Measurements from ENCODE around the gene SNX5. TPM values are rescaled to one million over a fixed set of nuclear protein-coding genes. Genes with fewer than 3 reads are reported as not detected.

SNX5 gene
- total and polyA plus RNA-seq, 4 experiments from 2014 or later = 81.5 to 96.5 (median 88.9) TPM

DNA sequence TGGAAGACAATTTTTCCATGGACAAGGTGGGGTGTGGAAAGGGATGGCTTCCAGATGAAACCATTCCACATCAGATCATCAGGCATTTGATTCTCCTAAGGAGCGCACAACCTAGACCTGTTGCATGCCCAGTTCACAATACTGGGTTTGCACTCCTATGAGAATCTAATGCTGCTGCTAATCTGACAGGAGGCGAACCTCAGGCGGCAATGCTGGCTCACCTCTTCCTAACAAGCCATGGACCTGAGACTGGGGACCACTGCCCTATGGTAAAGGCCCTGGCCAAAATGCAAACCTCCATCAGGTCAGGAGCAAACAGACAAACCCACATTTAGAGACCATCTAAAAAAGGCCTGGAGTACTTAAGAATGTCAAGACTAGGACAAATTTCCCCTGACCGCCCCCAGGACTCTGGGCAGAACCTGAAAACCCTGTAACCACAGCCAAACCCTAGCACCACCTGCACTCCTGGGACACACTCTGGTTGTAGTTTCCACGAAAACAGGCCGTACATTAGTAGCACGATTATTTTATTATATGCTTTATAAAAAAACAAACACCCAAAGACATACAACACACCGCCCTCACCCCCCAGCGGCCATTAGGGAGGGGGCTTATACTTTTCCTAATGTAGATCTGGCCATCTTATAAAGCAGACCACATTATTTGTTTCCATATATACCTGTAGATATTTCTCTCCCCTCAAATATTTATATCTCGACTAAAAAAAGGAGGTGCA is 27.3 kb downstream of the SNX5 start:
- POLR2A ChIA-PET (ENCODE audit: partially characterized antibody) = no interaction called here
- Mint-ChIP-seq H3K4me3 (no peak overlapping the region), H3K27me3 (no peaks in the 10 kb centered on the region), H3K36me3 (peaks cover 31 to 51% of the 10 kb centered on the region in 2 donors), H3K27ac (peak overlapping the region in 2 of 7 donors; percentile 10 to 54), H3K9me3 (no peaks in the 10 kb centered on the region), H3K4me1 (peaks cover 4 to 14% (median 13%) of the 10 kb centered on the region in 4 donors)
- peaks cover 27% of the 10 kb centered on the region for H3K36me3 ChIP-seq (ENCODE audit: insufficient read depth, low read length)
- no peak overlapping the region for H3K27ac ChIP-seq (ENCODE audit: low read depth, low read length)
- H3K4me1 ChIP-seq (ENCODE audit: insufficient read depth, low read length) = peaks cover 13% of the 10 kb centered on the region
- CTCF ChIA-PET (ENCODE audit: partially characterized antibody) = interaction anchor here (1.1 kb wide), 1 partner anchor 18 kb away, joined by 3 read pairs; no protein-coding TSS in a partner anchor
- no peaks in the 10 kb centered on the region for H3K27me3 ChIP-seq (ENCODE audit: insufficient read depth, low read length)
- H3K4me3 ChIP-seq (ENCODE audit: low read length in 2 of 2) = no peak overlapping the region
- intact Hi-C loops (cut with micrococcal nuclease) = no loop called here
- DNase-seq = no peak
- H3K9me3 ChIP-seq (ENCODE audit: control insufficient read depth in 1 of 2, low read length in 2 of 2) = no peaks in the 10 kb centered on the region

DNA sequence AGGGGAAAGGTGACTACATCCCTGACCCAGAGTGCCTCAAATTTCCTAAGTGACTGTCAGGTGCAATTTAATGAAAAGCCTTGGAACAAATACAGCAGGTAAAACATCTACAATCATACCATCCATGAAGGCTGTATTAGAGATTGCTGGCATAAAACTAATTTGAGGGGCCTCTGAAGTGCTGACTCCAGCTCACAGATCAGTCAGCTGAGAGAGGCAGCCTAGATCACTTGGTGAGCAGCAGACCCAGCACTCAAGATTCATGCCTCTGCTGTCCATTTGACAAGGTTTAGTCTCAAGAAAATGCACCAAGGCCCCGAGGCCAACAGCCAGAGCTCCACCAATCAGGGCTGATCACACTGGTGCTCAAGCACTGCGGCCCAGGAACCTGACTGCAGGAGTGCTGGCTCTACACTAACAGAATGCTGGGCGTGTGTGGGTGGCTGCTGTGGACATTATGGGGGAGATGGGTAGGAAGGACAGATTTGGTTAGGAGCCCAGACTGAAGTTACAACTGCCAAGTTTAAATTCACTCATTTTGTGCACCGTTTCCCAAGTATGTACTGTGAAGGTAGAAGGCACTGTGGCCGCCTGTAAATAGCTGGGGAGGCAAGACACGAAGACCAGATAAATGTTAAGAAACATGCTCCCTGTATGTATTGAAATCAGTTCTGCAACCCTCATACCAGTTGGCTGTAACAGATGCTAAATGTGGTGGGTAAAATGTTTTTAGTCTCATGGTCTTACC is 28.2 kb downstream of the SNX5 start:
- H3K9me3 ChIP-seq (ENCODE audit: control insufficient read depth in 1 of 2, low read length in 2 of 2) = no peaks in the 10 kb centered on the region
- CTCF ChIA-PET (ENCODE audit: partially characterized antibody) = interaction anchor here (1.1 to 3.1 kb wide), 4 partner anchors 8 to 291 kb away, joined by 3 to 19 read pairs (median 6); no protein-coding TSS in a partner anchor
- no peaks in the 10 kb centered on the region for H3K27me3 Mint-ChIP-seq
- no peak overlapping the region for H3K4me3 Mint-ChIP-seq
- intact Hi-C loops (cut with micrococcal nuclease) = no loop called here
- H3K4me1 ChIP-seq (ENCODE audit: insufficient read depth, low read length) = peaks cover 13% of the 10 kb centered on the region
- H3K27ac Mint-ChIP-seq = peak overlapping the region in 4 of 7 donors; percentile 12 to 83 (median 66)
- POLR2A ChIA-PET (ENCODE audit: partially characterized antibody) = interaction anchor here (3.9 kb wide), 1 partner anchor 26 kb away, joined by 20 read pairs; no protein-coding TSS in a partner anchor
- DNase-seq = no peak
- no peak overlapping the region for H3K27ac ChIP-seq (ENCODE audit: low read depth, low read length)
- no peaks in the 10 kb centered on the region for H3K27me3 ChIP-seq (ENCODE audit: insufficient read depth, low read length)
- H3K9me3 Mint-ChIP-seq = no peaks in the 10 kb centered on the region
- peaks cover 18% of the 10 kb centered on the region for H3K36me3 ChIP-seq (ENCODE audit: insufficient read depth, low read length)
- H3K36me3 Mint-ChIP-seq = peaks cover 26 to 42% of the 10 kb centered on the region in 2 donors
- H3K4me1 Mint-ChIP-seq = peaks cover 4 to 14% (median 13%) of the 10 kb centered on the region in 4 donors
- no peak overlapping the region for H3K4me3 ChIP-seq (ENCODE audit: low read length in 2 of 2)

DNA sequence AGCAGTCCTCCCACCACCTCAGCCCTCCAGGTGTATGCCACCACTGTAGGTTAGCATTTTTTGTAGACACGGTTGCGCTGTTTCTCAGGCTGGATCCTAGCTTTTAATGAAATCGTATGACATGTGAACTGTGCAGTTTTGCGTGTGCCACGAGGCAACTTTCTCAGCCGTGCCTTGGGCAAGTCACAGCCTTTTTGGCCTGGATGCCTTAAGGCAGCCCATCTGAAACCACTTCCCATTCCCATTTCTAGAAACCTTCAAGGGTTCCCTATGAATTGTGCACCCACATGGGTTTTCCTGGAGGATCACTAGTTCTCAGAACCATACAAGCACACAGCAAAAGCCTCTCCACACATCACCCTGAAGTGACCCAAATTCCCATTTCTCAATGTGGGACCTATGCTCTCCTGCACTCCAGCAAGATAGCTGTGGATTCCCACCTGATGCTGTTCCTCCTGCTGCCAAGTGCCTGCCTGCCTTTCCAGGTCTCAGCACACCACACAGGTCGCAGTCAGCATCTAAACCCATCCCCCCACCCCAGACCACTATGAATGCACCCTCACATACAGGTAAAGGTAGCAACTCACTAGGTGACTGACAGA is 28.9 kb downstream of the SNX5 start:
- Histone ChIP-seq H3K4me3 (ENCODE audit: low read length in 2 of 2) (no peak overlapping the region), H3K9me3 (ENCODE audit: control insufficient read depth in 1 of 2, low read length in 2 of 2) (no peaks in the 10 kb centered on the region), H3K36me3 (ENCODE audit: insufficient read depth, low read length) (peaks cover 12% of the 10 kb centered on the region), H3K27me3 (ENCODE audit: insufficient read depth, low read length) (no peaks in the 10 kb centered on the region), H3K27ac (ENCODE audit: low read depth, low read length) (no peak overlapping the region), H3K4me1 (ENCODE audit: insufficient read depth, low read length) (peaks cover 13% of the 10 kb centered on the region)
- intact Hi-C loops (cut with micrococcal nuclease) = loop anchor here (1.0 to 2.0 kb wide), 3 partner anchors 29 to 434 kb away; partner anchors contain the start of genes MGME1, RRBP1 and SNX5
- peak overlapping the region in 3 of 8 donors; percentile 31 to 62 (median 57) for H3K4me3 Mint-ChIP-seq
- CTCF ChIA-PET (ENCODE audit: partially characterized antibody) = interaction anchor here (1.0 to 5.0 kb wide), 17 partner anchors 9 to 439 kb away, joined by 3 to 51 read pairs (median 5); partner anchors contain the start of genes RRBP1 and SNX5
- DNase-seq = no peak
- H3K9me3 Mint-ChIP-seq = no peaks in the 10 kb centered on the region
- peak overlapping the region in 4 of 7 donors; percentile 22 to 83 (median 37) for H3K27ac Mint-ChIP-seq
- POLR2A ChIA-PET (ENCODE audit: partially characterized antibody) = interaction anchor here (1.1 to 3.9 kb wide), 5 partner anchors 22 to 435 kb away, joined by 3 to 20 read pairs (median 4); no protein-coding TSS in a partner anchor
- H3K4me1 Mint-ChIP-seq = peaks cover 4 to 14% (median 11%) of the 10 kb centered on the region in 4 donors
- H3K27me3 Mint-ChIP-seq = no peaks in the 10 kb centered on the region
- peaks cover 21 to 35% of the 10 kb centered on the region in 2 donors for H3K36me3 Mint-ChIP-seq

DNA sequence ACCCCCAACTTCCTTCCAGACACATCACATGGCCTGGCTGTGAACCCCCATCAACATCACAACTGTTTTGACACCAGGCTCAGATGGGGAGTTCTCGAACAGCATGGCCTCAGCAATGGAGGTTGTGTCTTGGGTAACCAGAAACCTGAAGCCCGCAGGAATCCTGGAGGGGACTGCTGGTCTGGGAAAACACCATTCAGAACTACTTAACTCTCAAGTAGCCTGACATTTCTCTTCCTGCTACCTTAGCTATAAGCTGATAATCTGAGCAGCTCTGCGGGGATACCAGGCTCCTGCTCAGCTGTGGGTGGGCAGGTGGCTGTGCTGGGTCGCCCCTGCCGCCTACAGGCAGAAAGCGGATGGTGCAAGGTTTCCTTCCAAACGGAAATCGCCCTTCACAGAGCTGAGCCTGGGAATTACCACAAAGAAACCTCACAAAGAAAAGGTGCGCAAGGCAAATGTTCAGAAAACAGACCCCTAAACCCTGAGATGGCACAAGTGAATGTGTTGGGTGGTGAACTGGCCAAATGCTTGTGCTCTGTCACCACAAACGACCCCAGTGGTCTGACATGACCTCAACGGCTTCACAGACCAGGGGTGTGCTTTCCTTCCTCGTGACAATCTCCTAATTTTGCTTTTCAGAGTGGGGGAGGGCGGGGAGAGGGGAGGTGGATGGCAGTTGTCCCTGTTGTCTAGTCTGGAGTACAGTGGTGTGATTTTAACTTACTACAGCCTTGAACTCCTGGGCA is 29.5 kb downstream of the SNX5 start:
- no peaks in the 10 kb centered on the region for H3K9me3 Mint-ChIP-seq
- H3K4me1 Mint-ChIP-seq = peaks cover 4 to 14% (median 11%) of the 10 kb centered on the region in 4 donors
- POLR2A ChIA-PET (ENCODE audit: partially characterized antibody) = interaction anchor here (0.9 to 3.9 kb wide), 7 partner anchors 23 to 434 kb away, joined by 3 to 20 read pairs (median 4); partner anchors contain the start of genes MGME1 and SNX5

DNA sequence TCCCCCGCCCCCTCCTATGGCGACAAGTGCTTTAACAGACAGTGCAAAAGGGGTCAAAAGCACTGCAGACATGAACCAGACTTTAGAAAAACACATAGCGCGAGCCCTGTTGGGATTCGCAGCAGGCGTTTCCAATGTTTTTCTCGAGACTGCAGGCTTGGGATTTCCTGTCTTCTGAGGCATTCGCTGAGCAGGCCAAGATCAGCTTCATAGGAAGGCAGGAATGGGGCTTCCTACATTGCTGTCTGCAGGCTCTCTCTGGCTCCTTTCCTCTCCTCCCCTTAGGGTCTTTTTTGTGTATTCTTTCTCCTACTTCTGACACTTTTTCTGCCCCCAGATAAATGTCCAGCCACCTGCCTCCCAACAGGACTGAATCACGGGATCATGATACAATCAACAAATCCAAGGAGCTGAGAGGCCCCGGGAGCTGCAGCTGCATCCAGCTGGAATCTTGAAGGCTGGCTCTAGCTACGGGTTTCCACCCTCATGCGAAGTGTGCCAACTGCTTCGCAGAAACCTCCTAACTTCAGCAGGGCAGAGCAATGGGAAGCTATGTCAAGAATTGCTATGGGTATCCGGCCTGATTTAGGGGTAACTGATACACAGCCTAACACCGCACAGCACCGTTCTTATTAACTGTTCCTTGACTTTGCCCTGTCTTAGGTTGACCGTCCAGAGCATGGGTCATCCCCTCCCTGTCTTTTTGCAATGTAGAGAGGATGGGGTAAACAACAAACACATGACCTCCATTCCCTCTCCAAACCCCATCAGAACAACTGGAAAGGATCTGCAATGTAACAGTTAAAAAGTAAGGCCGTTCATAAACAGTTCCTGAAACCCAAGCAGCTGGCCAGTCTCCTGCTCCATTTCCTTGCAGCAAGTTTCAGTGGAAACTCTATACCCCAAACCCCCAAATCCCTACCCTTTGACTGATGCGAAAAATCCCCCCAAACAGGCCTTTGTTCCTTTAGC is 31.5 kb downstream of the SNX5 start:
- intact Hi-C loops (cut with micrococcal nuclease) = no loop called here
- peaks cover 0 to 2% of the 10 kb centered on the region in 2 donors for H3K27me3 Mint-ChIP-seq
- POLR2A ChIA-PET (ENCODE audit: partially characterized antibody) = interaction anchor here (3.9 kb wide), 1 partner anchor 29 kb away, joined by 20 read pairs; no protein-coding TSS in a partner anchor
- no peak for DNase-seq
- Histone ChIP-seq H3K4me1 (ENCODE audit: insufficient read depth, low read length) (peaks cover 13% of the 10 kb centered on the region), H3K4me3 (ENCODE audit: low read length in 2 of 2) (no peak overlapping the region), H3K27ac (ENCODE audit: low read depth, low read length) (no peak overlapping the region), H3K27me3 (ENCODE audit: insufficient read depth, low read length) (no peaks in the 10 kb centered on the region), H3K9me3 (ENCODE audit: control insufficient read depth in 1 of 2, low read length in 2 of 2) (no peaks in the 10 kb centered on the region), H3K36me3 (ENCODE audit: insufficient read depth, low read length) (no peaks in the 10 kb centered on the region)
- peaks cover 4 to 14% (median 11%) of the 10 kb centered on the region in 4 donors for H3K4me1 Mint-ChIP-seq
- CTCF ChIA-PET (ENCODE audit: partially characterized antibody) = interaction anchor here (1.0 to 5.0 kb wide), 8 partner anchors 9 to 255 kb away, joined by 3 to 51 read pairs (median 5); partner anchors contain the start of genes RRBP1 and SNX5
- peaks cover 8 to 11% of the 10 kb centered on the region in 2 donors for H3K36me3 Mint-ChIP-seq
- peaks cover 0 to 4% (median 1%) of the 10 kb centered on the region in 8 donors for H3K9me3 Mint-ChIP-seq
- no peak overlapping the region for H3K4me3 Mint-ChIP-seq
- H3K27ac Mint-ChIP-seq = peak overlapping the region in 1 of 7 donors; percentile 46

More for the DNA sequence above, 29.5 kb downstream of the SNX5 start:
- intact Hi-C loops (cut with micrococcal nuclease) = loop anchor here (1.0 to 2.0 kb wide), 3 partner anchors 30 to 434 kb away; partner anchors contain the start of genes MGME1, RRBP1 and SNX5
- peak overlapping the region in 5 of 8 donors; percentile 20 to 62 (median 47) for H3K4me3 Mint-ChIP-seq
- Histone ChIP-seq H3K9me3 (ENCODE audit: control insufficient read depth in 1 of 2, low read length in 2 of 2) (no peaks in the 10 kb centered on the region), H3K27ac (ENCODE audit: low read depth, low read length) (no peak overlapping the region), H3K4me1 (ENCODE audit: insufficient read depth, low read length) (peaks cover 13% of the 10 kb centered on the region), H3K27me3 (ENCODE audit: insufficient read depth, low read length) (no peaks in the 10 kb centered on the region), H3K36me3 (ENCODE audit: insufficient read depth, low read length) (peaks cover 10% of the 10 kb centered on the region), H3K4me3 (ENCODE audit: low read length in 2 of 2) (no peak overlapping the region)
- no peaks in the 10 kb centered on the region for H3K27me3 Mint-ChIP-seq
- peaks cover 18 to 31% of the 10 kb centered on the region in 2 donors for H3K36me3 Mint-ChIP-seq
- CTCF ChIA-PET (ENCODE audit: partially characterized antibody) = interaction anchor here (0.8 to 5.0 kb wide), 23 partner anchors 10 to 438 kb away, joined by 3 to 51 read pairs (median 5); partner anchors contain the start of genes RRBP1 and SNX5
- peak overlapping the region in 4 of 7 donors; percentile 27 to 62 (median 37) for H3K27ac Mint-ChIP-seq
- peak; percentile 33 to 56 (median 48) for DNase-seq

Data from CD4-positive, alpha-beta memory T cell (primary cell).